DOHH2 (cell line): ENCODE results near the gene PATJ.

Experiments
- EZH2phosphoT487 ChIP-seq: fragments of 200-600 bp; sonication (generic); IDR thresholded peaks from 2 replicates; pipeline ENCODE4 v1.6.1; 2017; ENCODE audit warnings: borderline replicate concordance, mild to moderate bottlenecking, antibody characterized with exemption, low read length, moderate library complexity, mixed read lengths
- TF ChIP-seq, protein P1 (sequence below): fragments of 200-600 bp; sonication (generic); IDR thresholded peaks from one replicate; pipeline ENCODE4 v1.5.1; 2014; ENCODE audit warnings: antibody characterized with exemption, mild to moderate bottlenecking, low read depth, low read length; ENCODE audit not compliant: poor library complexity, severe bottlenecking

DNA sequence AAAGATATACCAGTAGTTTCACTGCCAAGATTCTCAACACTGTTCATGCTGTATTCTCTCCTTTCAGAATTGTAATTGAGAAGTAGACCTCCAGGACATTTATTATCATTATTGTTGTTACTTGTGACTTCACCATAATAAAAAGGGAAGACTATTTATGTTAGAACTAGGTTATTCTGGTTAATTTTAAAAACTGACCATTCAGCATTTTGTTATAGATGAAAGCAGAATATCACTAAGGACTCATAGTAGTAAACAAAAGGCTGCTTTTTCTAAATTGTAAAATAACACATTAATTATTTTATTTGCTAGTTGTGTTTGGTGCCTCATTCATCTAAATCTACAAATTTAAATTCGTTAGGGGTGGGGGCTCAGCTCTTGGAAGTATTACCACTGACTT, 210.4 kb downstream of the PATJ start:
- TF ChIP-seq, protein P1, sequence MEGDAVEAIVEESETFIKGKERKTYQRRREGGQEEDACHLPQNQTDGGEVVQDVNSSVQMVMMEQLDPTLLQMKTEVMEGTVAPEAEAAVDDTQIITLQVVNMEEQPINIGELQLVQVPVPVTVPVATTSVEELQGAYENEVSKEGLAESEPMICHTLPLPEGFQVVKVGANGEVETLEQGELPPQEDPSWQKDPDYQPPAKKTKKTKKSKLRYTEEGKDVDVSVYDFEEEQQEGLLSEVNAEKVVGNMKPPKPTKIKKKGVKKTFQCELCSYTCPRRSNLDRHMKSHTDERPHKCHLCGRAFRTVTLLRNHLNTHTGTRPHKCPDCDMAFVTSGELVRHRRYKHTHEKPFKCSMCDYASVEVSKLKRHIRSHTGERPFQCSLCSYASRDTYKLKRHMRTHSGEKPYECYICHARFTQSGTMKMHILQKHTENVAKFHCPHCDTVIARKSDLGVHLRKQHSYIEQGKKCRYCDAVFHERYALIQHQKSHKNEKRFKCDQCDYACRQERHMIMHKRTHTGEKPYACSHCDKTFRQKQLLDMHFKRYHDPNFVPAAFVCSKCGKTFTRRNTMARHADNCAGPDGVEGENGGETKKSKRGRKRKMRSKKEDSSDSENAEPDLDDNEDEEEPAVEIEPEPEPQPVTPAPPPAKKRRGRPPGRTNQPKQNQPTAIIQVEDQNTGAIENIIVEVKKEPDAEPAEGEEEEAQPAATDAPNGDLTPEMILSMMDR: no peak
- TF ChIP-seq EZH2phosphoT487: no peak
